ENCODE data around the gene FTO. TPM values are rescaled to one million over a fixed set of nuclear protein-coding genes. Genes with fewer than 3 reads are reported as not detected.
A peak's percentile ranks its signal among the peaks of the same experiment; 100 is the strongest.

Gene FTO
- total RNA-seq, 1 donor from 2014 or later: 85.1 TPM

- Mint-ChIP-seq H3K4me3 (no peak overlapping the region), H3K4me1 (ENCODE audit: unreplicated experiment) (peaks cover 24% of the 10 kb centered on the region), H3K27ac (no peak overlapping the region), H3K27me3 (peaks cover 12% of the 10 kb centered on the region), H3K36me3 (peaks cover 18% of the 10 kb centered on the region), H3K9me3 (peaks cover 5% of the 10 kb centered on the region)
- TF ChIP-seq, protein P1, sequence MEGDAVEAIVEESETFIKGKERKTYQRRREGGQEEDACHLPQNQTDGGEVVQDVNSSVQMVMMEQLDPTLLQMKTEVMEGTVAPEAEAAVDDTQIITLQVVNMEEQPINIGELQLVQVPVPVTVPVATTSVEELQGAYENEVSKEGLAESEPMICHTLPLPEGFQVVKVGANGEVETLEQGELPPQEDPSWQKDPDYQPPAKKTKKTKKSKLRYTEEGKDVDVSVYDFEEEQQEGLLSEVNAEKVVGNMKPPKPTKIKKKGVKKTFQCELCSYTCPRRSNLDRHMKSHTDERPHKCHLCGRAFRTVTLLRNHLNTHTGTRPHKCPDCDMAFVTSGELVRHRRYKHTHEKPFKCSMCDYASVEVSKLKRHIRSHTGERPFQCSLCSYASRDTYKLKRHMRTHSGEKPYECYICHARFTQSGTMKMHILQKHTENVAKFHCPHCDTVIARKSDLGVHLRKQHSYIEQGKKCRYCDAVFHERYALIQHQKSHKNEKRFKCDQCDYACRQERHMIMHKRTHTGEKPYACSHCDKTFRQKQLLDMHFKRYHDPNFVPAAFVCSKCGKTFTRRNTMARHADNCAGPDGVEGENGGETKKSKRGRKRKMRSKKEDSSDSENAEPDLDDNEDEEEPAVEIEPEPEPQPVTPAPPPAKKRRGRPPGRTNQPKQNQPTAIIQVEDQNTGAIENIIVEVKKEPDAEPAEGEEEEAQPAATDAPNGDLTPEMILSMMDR (conservative IDR thresholded peaks at IDR 0.05): no peak
- no peak for DNase-seq (ENCODE audit: extremely low spot score, unreplicated experiment)
Measured at GRCh38 chr16:53944025-53944424, 240.1 kb downstream of the FTO start.

DNA sequence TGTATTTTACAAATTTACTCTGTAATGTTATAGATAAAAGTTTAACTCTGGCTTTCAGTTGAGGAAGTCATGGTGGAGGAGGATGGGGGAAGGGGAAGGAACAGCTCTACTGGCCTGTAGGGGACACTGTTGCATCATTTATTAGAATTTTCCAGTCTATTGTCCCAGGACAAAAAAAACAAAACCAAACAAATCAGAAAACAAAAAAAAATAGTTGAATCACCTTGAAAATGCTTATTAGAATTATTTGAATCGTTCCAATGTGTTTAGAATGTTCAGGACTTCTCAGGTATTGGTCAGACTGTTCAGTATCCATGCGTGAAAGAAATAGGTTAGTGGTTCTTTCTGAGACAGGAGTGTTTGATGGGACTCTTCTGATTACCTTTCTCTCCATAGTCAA, 242.0 kb downstream of the FTO start:
- TF ChIP-seq, protein P1 (conservative IDR thresholded peaks at IDR 0.05): peak; percentile 89
- Mint-ChIP-seq H3K4me3 (no peak overlapping the region), H3K9me3 (peaks cover 1% of the 10 kb centered on the region), H3K36me3 (peaks cover 4% of the 10 kb centered on the region), H3K27ac (no peak overlapping the region), H3K27me3 (peaks cover 12% of the 10 kb centered on the region), H3K4me1 (ENCODE audit: unreplicated experiment) (peaks cover 33% of the 10 kb centered on the region)
- no peak for DNase-seq (ENCODE audit: extremely low spot score, unreplicated experiment)

DNA sequence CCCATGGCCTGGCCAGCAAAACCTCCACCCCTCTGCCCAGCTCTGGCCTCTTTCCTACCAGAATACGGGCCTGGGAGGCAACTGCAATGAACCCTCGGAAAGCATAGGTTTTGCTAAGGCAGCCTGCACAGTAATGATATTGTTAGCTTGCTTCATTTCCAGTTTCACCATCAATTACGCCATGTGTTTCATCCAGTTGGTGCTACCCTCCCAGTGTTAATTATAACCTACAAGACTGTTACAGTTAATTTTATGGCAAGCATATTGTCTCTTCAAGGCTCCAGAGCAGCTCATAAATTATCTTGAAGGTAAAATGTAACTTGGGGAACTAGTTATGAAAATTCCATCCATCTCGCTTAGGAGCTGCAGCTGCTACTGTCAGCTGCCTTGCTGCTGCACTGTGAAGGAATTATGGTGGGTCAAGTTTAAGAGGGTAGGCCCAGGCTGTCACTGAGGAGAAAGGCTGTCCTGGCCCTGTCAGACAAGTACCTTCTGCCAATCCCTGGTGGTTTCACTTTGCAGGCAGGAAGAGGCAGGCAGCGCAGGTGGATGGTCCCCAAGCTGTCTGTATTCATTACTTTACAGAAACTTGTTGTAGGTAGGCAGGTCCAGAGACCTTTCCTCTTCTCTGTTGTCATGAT, 242.9 kb downstream of the FTO start:
- peak overlapping the region; percentile 28 for H3K27ac Mint-ChIP-seq
- H3K27me3 Mint-ChIP-seq: peaks cover 12% of the 10 kb centered on the region
- H3K36me3 Mint-ChIP-seq: peaks cover 3% of the 10 kb centered on the region
- H3K4me1 Mint-ChIP-seq (ENCODE audit: unreplicated experiment): peaks cover 33% of the 10 kb centered on the region
- H3K4me3 Mint-ChIP-seq: no peak overlapping the region
- no peaks in the 10 kb centered on the region for H3K9me3 Mint-ChIP-seq
- TF ChIP-seq, protein P1 (conservative IDR thresholded peaks at IDR 0.05): no peak
- DNase-seq (ENCODE audit: extremely low spot score, unreplicated experiment): no peak

- H3K4me1 Mint-ChIP-seq (ENCODE audit: unreplicated experiment): peaks cover 33% of the 10 kb centered on the region
- H3K27ac Mint-ChIP-seq: peak overlapping the region; percentile 28
- TF ChIP-seq, protein P1 (conservative IDR thresholded peaks at IDR 0.05): no peak
- DNase-seq (ENCODE audit: extremely low spot score, unreplicated experiment): no peak
- H3K27me3 Mint-ChIP-seq: peaks cover 9% of the 10 kb centered on the region
- H3K4me3 Mint-ChIP-seq: peak overlapping the region; percentile 12
- no peaks in the 10 kb centered on the region for H3K36me3 Mint-ChIP-seq
- H3K9me3 Mint-ChIP-seq: no peaks in the 10 kb centered on the region
Measured at GRCh38 chr16:53947642-53948041, 243.7 kb downstream of the FTO start.

GRCh38 chr16:53948326-53948725, 244.4 kb downstream of the FTO start:
- TF ChIP-seq, protein P1 (conservative IDR thresholded peaks at IDR 0.05): no peak
- Mint-ChIP-seq H3K27ac (peak overlapping the region; percentile 28), H3K4me1 (ENCODE audit: unreplicated experiment) (peaks cover 33% of the 10 kb centered on the region)

More at GRCh38 chr16:53948326-53948725, 244.4 kb downstream of the FTO start:
- peaks cover 4% of the 10 kb centered on the region for H3K27me3 Mint-ChIP-seq
- no peaks in the 10 kb centered on the region for H3K9me3 Mint-ChIP-seq
- no peak for DNase-seq (ENCODE audit: extremely low spot score, unreplicated experiment)
- H3K4me3 Mint-ChIP-seq: peak overlapping the region; percentile 12
- H3K36me3 Mint-ChIP-seq: no peaks in the 10 kb centered on the region

Data from type B pancreatic cell (in vitro differentiated cells).